OCI-LY1 (cell line): ENCODE measurements around the gene SPSB4.

Experiments
- EZH2 ChIP-seq: fragments of 200-600 bp; sonication (generic), shearing (Covaris generic); IDR thresholded peaks from 2 replicates; pipeline ENCODE4 v1.8.0; 2017; ENCODE audit warnings: borderline replicate concordance, mixed run types, mild to moderate bottlenecking, antibody characterized with exemption, low read length, moderate library complexity, mixed read lengths
- TF ChIP-seq, protein P1 (sequence below): fragments of 200-600 bp; sonication (generic), shearing (Covaris generic); IDR thresholded peaks from 2 replicates; pipeline ENCODE4 v1.5.1; 2017; ENCODE audit warnings: mild to moderate bottlenecking, antibody characterized with exemption, low read length, moderate library complexity, mixed read lengths

GRCh38 chr3:141058996-141059395, 7.8 kb downstream of the SPSB4 start:
- TF ChIP-seq, protein P1, sequence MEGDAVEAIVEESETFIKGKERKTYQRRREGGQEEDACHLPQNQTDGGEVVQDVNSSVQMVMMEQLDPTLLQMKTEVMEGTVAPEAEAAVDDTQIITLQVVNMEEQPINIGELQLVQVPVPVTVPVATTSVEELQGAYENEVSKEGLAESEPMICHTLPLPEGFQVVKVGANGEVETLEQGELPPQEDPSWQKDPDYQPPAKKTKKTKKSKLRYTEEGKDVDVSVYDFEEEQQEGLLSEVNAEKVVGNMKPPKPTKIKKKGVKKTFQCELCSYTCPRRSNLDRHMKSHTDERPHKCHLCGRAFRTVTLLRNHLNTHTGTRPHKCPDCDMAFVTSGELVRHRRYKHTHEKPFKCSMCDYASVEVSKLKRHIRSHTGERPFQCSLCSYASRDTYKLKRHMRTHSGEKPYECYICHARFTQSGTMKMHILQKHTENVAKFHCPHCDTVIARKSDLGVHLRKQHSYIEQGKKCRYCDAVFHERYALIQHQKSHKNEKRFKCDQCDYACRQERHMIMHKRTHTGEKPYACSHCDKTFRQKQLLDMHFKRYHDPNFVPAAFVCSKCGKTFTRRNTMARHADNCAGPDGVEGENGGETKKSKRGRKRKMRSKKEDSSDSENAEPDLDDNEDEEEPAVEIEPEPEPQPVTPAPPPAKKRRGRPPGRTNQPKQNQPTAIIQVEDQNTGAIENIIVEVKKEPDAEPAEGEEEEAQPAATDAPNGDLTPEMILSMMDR: no peak
- TF ChIP-seq EZH2: no peak
